Esophagus squamous epithelium (tissue), 4 donors: ENCODE data around the gene PIWIL1.

Source experiments
- POLR2A ChIP-seq, 4 donors: fragments of 450-650 bp; IDR thresholded peaks; one replicate each; pipeline ENCODE4 v1.6.1; 2017; ENCODE audit warnings: antibody characterized with exemption in 4 of 4, mild to moderate bottlenecking in 4 of 4, moderate library complexity in 3 of 4
- TF ChIP-seq, protein P1 (sequence below), 6 experiments: fragments of 450-650 bp in 4 of 6; fragments of 200-600 bp in 2 of 6; sonication (generic) in 2 of 6; IDR thresholded peaks; one replicate each; pipeline ENCODE4 v1.5.1; 2016 to 2019; ENCODE audit warnings: antibody characterized with exemption in 6 of 6, mild to moderate bottlenecking in 4 of 6, moderate library complexity in 4 of 6

DNA sequence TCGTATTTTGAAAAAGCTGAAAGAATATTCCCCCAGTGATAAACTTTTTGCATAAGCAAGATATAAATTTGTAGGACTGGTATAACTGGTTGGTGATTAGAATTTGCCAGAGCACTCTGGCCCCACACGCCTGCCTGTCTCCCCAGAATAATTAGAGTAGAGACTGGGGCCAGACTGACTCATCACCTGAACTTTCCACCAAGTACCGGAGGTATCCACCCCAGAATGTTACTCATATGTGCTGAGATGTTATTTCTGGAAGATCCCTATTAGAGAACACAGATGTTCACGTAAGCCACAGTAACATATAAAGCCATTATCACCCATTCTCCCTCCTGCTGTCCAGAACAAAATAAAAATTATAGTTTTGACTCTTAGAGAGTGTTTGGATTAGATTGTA lies 49.5 kb upstream of the PIWIL1 start:
- TF ChIP-seq, protein P1, sequence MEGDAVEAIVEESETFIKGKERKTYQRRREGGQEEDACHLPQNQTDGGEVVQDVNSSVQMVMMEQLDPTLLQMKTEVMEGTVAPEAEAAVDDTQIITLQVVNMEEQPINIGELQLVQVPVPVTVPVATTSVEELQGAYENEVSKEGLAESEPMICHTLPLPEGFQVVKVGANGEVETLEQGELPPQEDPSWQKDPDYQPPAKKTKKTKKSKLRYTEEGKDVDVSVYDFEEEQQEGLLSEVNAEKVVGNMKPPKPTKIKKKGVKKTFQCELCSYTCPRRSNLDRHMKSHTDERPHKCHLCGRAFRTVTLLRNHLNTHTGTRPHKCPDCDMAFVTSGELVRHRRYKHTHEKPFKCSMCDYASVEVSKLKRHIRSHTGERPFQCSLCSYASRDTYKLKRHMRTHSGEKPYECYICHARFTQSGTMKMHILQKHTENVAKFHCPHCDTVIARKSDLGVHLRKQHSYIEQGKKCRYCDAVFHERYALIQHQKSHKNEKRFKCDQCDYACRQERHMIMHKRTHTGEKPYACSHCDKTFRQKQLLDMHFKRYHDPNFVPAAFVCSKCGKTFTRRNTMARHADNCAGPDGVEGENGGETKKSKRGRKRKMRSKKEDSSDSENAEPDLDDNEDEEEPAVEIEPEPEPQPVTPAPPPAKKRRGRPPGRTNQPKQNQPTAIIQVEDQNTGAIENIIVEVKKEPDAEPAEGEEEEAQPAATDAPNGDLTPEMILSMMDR (IDR thresholded peaks at IDR 0.05): no peak
- TF ChIP-seq POLR2A (IDR thresholded peaks at IDR 0.05): no peak
